ENCODE measurements around the gene PLP2. TPM values are rescaled to one million over a fixed set of nuclear protein-coding genes. Genes with fewer than 3 reads are reported as not detected.

The PLP2 gene
- total and polyA plus RNA-seq, 2 of the 4 experiments (the other 2 are of a cell fraction): 22.6 to 156 TPM

DNA sequence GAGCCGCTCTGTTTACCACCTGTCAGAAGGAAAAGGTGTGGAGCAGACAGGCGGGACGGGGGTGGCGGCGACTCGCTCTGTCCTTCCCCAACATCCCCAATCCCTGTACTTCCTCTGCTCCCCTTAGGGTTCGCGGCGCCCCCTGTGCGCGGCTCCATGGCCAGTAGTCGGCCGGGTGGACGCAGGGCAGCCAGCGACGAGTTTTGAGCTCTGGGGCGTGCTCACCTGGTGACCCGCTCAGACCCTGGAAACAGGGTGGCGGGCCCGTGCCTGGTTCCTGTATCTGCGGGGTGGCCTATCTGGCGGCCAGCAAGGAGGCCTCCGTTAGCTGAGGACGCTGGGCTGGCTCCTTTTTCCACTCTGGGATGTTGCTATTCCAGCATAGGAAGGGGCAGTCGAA lies 14.5 kb upstream of the PLP2 start (continued):
- TF ChIP-seq, protein P1, sequence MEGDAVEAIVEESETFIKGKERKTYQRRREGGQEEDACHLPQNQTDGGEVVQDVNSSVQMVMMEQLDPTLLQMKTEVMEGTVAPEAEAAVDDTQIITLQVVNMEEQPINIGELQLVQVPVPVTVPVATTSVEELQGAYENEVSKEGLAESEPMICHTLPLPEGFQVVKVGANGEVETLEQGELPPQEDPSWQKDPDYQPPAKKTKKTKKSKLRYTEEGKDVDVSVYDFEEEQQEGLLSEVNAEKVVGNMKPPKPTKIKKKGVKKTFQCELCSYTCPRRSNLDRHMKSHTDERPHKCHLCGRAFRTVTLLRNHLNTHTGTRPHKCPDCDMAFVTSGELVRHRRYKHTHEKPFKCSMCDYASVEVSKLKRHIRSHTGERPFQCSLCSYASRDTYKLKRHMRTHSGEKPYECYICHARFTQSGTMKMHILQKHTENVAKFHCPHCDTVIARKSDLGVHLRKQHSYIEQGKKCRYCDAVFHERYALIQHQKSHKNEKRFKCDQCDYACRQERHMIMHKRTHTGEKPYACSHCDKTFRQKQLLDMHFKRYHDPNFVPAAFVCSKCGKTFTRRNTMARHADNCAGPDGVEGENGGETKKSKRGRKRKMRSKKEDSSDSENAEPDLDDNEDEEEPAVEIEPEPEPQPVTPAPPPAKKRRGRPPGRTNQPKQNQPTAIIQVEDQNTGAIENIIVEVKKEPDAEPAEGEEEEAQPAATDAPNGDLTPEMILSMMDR (conservative IDR thresholded peaks at IDR 0.05; ENCODE audit: low read depth, low read length): no peak
- no peak for TF ChIP-seq BHLHE40 (IDR thresholded peaks at IDR 0.05; ENCODE audit: low read depth, low read length)
- no peak for TF ChIP-seq MAFK (IDR thresholded peaks at IDR 0.05; ENCODE audit: low read depth, low read length)
- TF ChIP-seq, protein P2, sequence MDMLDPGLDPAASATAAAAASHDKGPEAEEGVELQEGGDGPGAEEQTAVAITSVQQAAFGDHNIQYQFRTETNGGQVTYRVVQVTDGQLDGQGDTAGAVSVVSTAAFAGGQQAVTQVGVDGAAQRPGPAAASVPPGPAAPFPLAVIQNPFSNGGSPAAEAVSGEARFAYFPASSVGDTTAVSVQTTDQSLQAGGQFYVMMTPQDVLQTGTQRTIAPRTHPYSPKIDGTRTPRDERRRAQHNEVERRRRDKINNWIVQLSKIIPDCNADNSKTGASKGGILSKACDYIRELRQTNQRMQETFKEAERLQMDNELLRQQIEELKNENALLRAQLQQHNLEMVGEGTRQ (IDR thresholded peaks at IDR 0.05; ENCODE audit: low read depth, low read length): no peak
- TF ChIP-seq MXI1 (IDR thresholded peaks at IDR 0.05; ENCODE audit: borderline replicate concordance, low read depth, low read length): no peak

Data from IMR-90 (cell line).